HG02852 (cell line): ENCODE data around the gene TYK2.
A peak's percentile ranks its signal among the peaks of the same experiment; 100 is the strongest.

Source experiments
- ATAC-seq: cut with Tn5 transposase; IDR thresholded peaks from one replicate; pipeline ENCODE4 v1.9.1; 2021; ENCODE audit warnings: mild to moderate bottlenecking, moderate library complexity; ENCODE audit not compliant: unreplicated experiment

TYK2 gene

GRCh38 chr19:10316229-10317044, 63.9 kb downstream of the TYK2 start:
- no peak for ATAC-seq

- ATAC-seq, result peak; percentile 45
Observed at GRCh38 chr19:10315335-10316214, 64.8 kb downstream of the TYK2 start, which contains the start of gene FDX2. TSS of gene FDX2 (minus strand) at chr19:10316015. CDS start at chr19:10315996, 19 bp downstream.

- no peak for ATAC-seq
Observed at GRCh38 chr19:10309423-10309822, 70.9 kb downstream of the TYK2 start, which contains the start of gene ZGLP1. TSS of gene ZGLP1 (minus strand) at chr19:10309815.

GRCh38 chr19:10306327-10306726, 74.0 kb downstream of the TYK2 start:
- ATAC-seq, result no peak

GRCh38 chr19:10305139-10305806, 75.1 kb downstream of the TYK2 start:
- no peak for ATAC-seq
